HFF-Myc (cell line): ENCODE measurements around the gene MSMO1.
"Not testable (repeated sequence)": the region's sequence is repeated elsewhere in the genome, so short reads cannot be mapped to it uniquely, and the experiment has no call there.

Source experiments
- DNase-seq: peaks from one replicate; pipeline ENCODE4 v3.0.0-alpha.2; 2011; ENCODE audit warnings: low read depth; ENCODE audit errors: extremely low read depth
- H3K4me3 ChIP-seq: replicated peaks from 2 replicates; pipeline ENCODE4 v1.5.1; 2011; ENCODE audit warnings: low read depth, mild to moderate bottlenecking, control low read depth, low read length
- CTCF ChIP-seq: IDR thresholded peaks from 2 replicates; pipeline ENCODE4 v1.5.1; 2012; ENCODE audit warnings: mild to moderate bottlenecking, low read depth, low read length, control low read depth; ENCODE audit errors: missing control alignments

Gene MSMO1

GRCh38 chr4:165331359-165331758 is 3.9 kb downstream of the MSMO1 start:
- H3K4me3 ChIP-seq = peak overlapping the region; percentile 65
- no peak for TF ChIP-seq CTCF
- no peak for DNase-seq

GRCh38 chr4:165331823-165332222 is 4.4 kb downstream of the MSMO1 start:
- H3K4me3 ChIP-seq = peak overlapping the region; percentile 65
- no peak for TF ChIP-seq CTCF
- no peak for DNase-seq

- peak overlapping the region; percentile 65 for H3K4me3 ChIP-seq
- no peak for TF ChIP-seq CTCF
- no peak for DNase-seq
Measured at GRCh38 chr4:165332502-165332901, 5.0 kb downstream of the MSMO1 start.

- TF ChIP-seq CTCF = no peak
- DNase-seq = no peak
- no peak overlapping the region for H3K4me3 ChIP-seq
Measured at GRCh38 chr4:165335163-165335703, 7.8 kb downstream of the MSMO1 start.

- no peak for TF ChIP-seq CTCF
- H3K4me3 ChIP-seq = no peak overlapping the region
- no peak for DNase-seq
Measured at GRCh38 chr4:165336743-165337142, 9.3 kb downstream of the MSMO1 start.

GRCh38 chr4:165342340-165342739 is 14.9 kb downstream of the MSMO1 start:
- not testable (repeated sequence) for DNase-seq, H3K4me3 ChIP-seq

- peak; percentile 24 for TF ChIP-seq CTCF
- no peak for DNase-seq
- no peak overlapping the region for H3K4me3 ChIP-seq
Measured at GRCh38 chr4:165343353-165344191, 16.1 kb downstream of the MSMO1 start.
